H9 (cell line): Measurements from ENCODE around the gene FAM200A. TPM values are rescaled to one million over a fixed set of nuclear protein-coding genes. Genes with fewer than 3 reads are reported as not detected.
A peak's percentile ranks its signal among the peaks of the same experiment; 100 is the strongest.

Experiments used
- DNase-seq: peaks from one replicate; pipeline ENCODE4 v3.0.0-alpha.2; 2017
- H2AFZ ChIP-seq: one replicate; pipeline ENCODE4 v1.6.1; 2013; ENCODE audit warnings: mild to moderate bottlenecking, low read length, control low read depth, moderate library complexity
- H2AK5ac ChIP-seq: 2 replicates; pipeline ENCODE4 v1.6.1; 2013; ENCODE audit warnings: low read length, control low read depth, mixed read lengths; ENCODE audit not compliant: insufficient read length
- H2BK120ac ChIP-seq: one replicate; pipeline ENCODE4 v1.6.1; 2013; ENCODE audit warnings: low read depth, mild to moderate bottlenecking, low read length, control low read depth, inconsistent platforms; ENCODE audit not compliant: poor library complexity, severe bottlenecking
- H2BK12ac ChIP-seq: 2 replicates; pipeline ENCODE4 v1.6.1; 2013; ENCODE audit warnings: low read length, control low read depth, mixed read lengths, low read depth; ENCODE audit not compliant: insufficient read length
- H2BK15ac ChIP-seq: 2 replicates; pipeline ENCODE4 v1.6.1; 2013; ENCODE audit warnings: low read depth, low read length, control low read depth
- H2BK20ac ChIP-seq: one replicate; pipeline ENCODE4 v1.6.1; 2013; ENCODE audit warnings: low read depth, mild to moderate bottlenecking, low read length, control low read depth, inconsistent platforms; ENCODE audit not compliant: poor library complexity, severe bottlenecking
- H2BK5ac ChIP-seq: 2 replicates; pipeline ENCODE4 v1.6.1; 2013; ENCODE audit warnings: low read length, control low read depth, mixed read lengths; ENCODE audit not compliant: insufficient read length
- H3K14ac ChIP-seq: 2 replicates; pipeline ENCODE4 v1.6.1; 2013; ENCODE audit warnings: low read length, control low read depth; ENCODE audit not compliant: insufficient read depth
- H3K18ac ChIP-seq: 2 replicates; pipeline ENCODE4 v1.6.1; 2013; ENCODE audit warnings: low read depth, mild to moderate bottlenecking, mixed read lengths, low read length, control low read depth; ENCODE audit not compliant: insufficient read length
- H3K23ac ChIP-seq: 2 replicates; pipeline ENCODE4 v1.6.1; 2013; ENCODE audit warnings: low read length, control low read depth, mixed read lengths, low read depth; ENCODE audit not compliant: insufficient read length
- H3K23me2 ChIP-seq: 2 replicates; pipeline ENCODE4 v1.6.1; 2013; ENCODE audit warnings: low read depth, mild to moderate bottlenecking, mixed read lengths, low read length, control low read depth; ENCODE audit not compliant: insufficient read length, poor library complexity, severe bottlenecking
- H3K27ac ChIP-seq: 2 replicates; pipeline ENCODE4 v1.5.1; 2013; ENCODE audit warnings: low read length, control low read depth, mixed read lengths, low read depth; ENCODE audit not compliant: insufficient read length
- H3K27me3 ChIP-seq: 2 replicates; pipeline ENCODE4 v1.6.1; 2013; ENCODE audit warnings: low read length, control low read depth, inconsistent platforms; ENCODE audit not compliant: insufficient read depth
- H3K4ac ChIP-seq: 2 replicates; pipeline ENCODE4 v1.6.1; 2013; ENCODE audit warnings: low read depth, mild to moderate bottlenecking, control low read depth, inconsistent platforms, low read length, moderate library complexity
- H3K4me1 ChIP-seq: 2 replicates; pipeline ENCODE4 v1.6.1; 2013; ENCODE audit warnings: low read length, control low read depth, inconsistent platforms; ENCODE audit not compliant: insufficient read depth
- H3K4me2 ChIP-seq: 2 replicates; pipeline ENCODE4 v1.6.1; 2013; ENCODE audit warnings: low read length, control low read depth, mixed read lengths; ENCODE audit not compliant: insufficient read length, insufficient read depth
- H3K56ac ChIP-seq: 2 replicates; pipeline ENCODE4 v1.6.1; 2013; ENCODE audit warnings: low read depth, mild to moderate bottlenecking, mixed read lengths, low read length, control low read depth; ENCODE audit not compliant: insufficient read length
- H3K79me1 ChIP-seq: 2 replicates; pipeline ENCODE4 v1.6.1; 2013; ENCODE audit warnings: low read depth, mild to moderate bottlenecking, moderate library complexity, low read length, control low read depth, inconsistent platforms; ENCODE audit not compliant: insufficient read depth, poor library complexity, severe bottlenecking
- H3K79me2 ChIP-seq: 2 replicates; pipeline ENCODE4 v1.6.1; 2013; ENCODE audit warnings: low read length, control low read depth, inconsistent platforms; ENCODE audit not compliant: insufficient read depth
- H3K9ac ChIP-seq: 2 replicates; pipeline ENCODE4 v1.6.1; 2013; ENCODE audit warnings: low read length, control low read depth, mixed read lengths; ENCODE audit not compliant: insufficient read length; ENCODE audit errors: extremely low read depth
- H3K9me3 ChIP-seq: one replicate; pipeline ENCODE4 v1.6.1; 2013; ENCODE audit warnings: low read depth, low read length, inconsistent platforms; ENCODE audit not compliant: control insufficient read depth
- H3T11ph ChIP-seq: one replicate; pipeline ENCODE4 v1.6.1; 2013; ENCODE audit warnings: mild to moderate bottlenecking, low read length, control low read depth, inconsistent platforms
- H4K20me1 ChIP-seq: one replicate; pipeline ENCODE4 v1.6.1; 2013; ENCODE audit not compliant: control insufficient read depth, insufficient read length, insufficient read depth
- H4K5ac ChIP-seq: 2 replicates; pipeline ENCODE4 v1.6.1; 2013; ENCODE audit warnings: low read depth, mild to moderate bottlenecking, mixed read lengths, low read length, control low read depth; ENCODE audit not compliant: insufficient read length
- H4K8ac ChIP-seq: replicated peaks from 2 replicates; pipeline ENCODE4 v1.6.1; 2013; ENCODE audit warnings: low read length, control low read depth, mixed read lengths, low read depth; ENCODE audit not compliant: insufficient read length
- H4K91ac ChIP-seq: 2 replicates; pipeline ENCODE4 v1.6.1; 2013; ENCODE audit warnings: low read depth, mild to moderate bottlenecking, moderate library complexity, mixed read lengths, low read length, control low read depth; ENCODE audit not compliant: insufficient read length
- H3K27ac Mint-ChIP-seq, 3 experiments: 2 replicates in 2 of 3; 3 replicates in 1 of 3; pipeline ENCODE4 v1.8.0; 2020 to 2021; ENCODE audit warnings: mixed read lengths in 3 of 3, mild to moderate bottlenecking in 1 of 3, moderate library complexity in 1 of 3
- H3K27me3 Mint-ChIP-seq: 2 replicates; pipeline ENCODE4 v1.8.0; 2021; ENCODE audit warnings: low read depth, mild to moderate bottlenecking, moderate library complexity, mixed read lengths
- H3K36me3 Mint-ChIP-seq, 3 experiments: 2 replicates in 2 of 3; 3 replicates in 1 of 3; pipeline ENCODE4 v1.8.0; 2020 to 2021; ENCODE audit warnings: low read depth in 3 of 3, mixed read lengths in 3 of 3; ENCODE audit not compliant: insufficient read depth in 1 of 3
- H3K4me1 Mint-ChIP-seq, 2 experiments: 2 replicates each; pipeline ENCODE4 v1.8.0; 2020; ENCODE audit warnings: mixed read lengths in 2 of 2
- H3K4me3 Mint-ChIP-seq, 2 experiments: 2 replicates in 1 of 2; 3 replicates in 1 of 2; pipeline ENCODE4 v1.8.0; 2020 to 2021; ENCODE audit warnings: mild to moderate bottlenecking in 2 of 2, mixed read lengths in 2 of 2, moderate library complexity in 1 of 2
- H3K9me3 Mint-ChIP-seq, 2 experiments: 2 replicates in 1 of 2; 3 replicates in 1 of 2; pipeline ENCODE4 v1.8.0; 2020; ENCODE audit warnings: mild to moderate bottlenecking in 2 of 2, mixed read lengths in 2 of 2, moderate library complexity in 1 of 2
- CTCF ChIP-seq: fragments of 200-600 bp; sonication (generic); conservative IDR thresholded peaks from 3 replicates; pipeline ENCODE4 v1.8.0; 2021; ENCODE audit warnings: antibody characterized with exemption, mild to moderate bottlenecking
- WGBS: extraction: QIAGEN DNeasy Blood & Tissue Kit; methylation state at CpG from one replicate; pipeline ENCODE4 v1.1.7; 2013; ENCODE audit warnings: missing lambda C conversion rate, low lambda C conversion rate, mixed read lengths; ENCODE audit not compliant: insufficient read length; ENCODE audit errors: extremely low coverage; 5-methylcytosine and 5-hydroxymethylcytosine counted together
- total RNA-seq: library from RNA; stranded (reverse); gene quantifications from 2 replicates; pipeline ENCODE4 v1.2.1, GENCODE V29; 2021

The FAM200A gene
- total RNA-seq, 1 experiment from 2014 or later = 7.8 TPM

GRCh38 chr7:99576251-99576650 lies 24.3 kb upstream of the FAM200A start:
- peaks cover 33 to 40% of the 10 kb centered on the region in 2 experiments for H3K4me1 Mint-ChIP-seq
- no CpG with 5 or more reads among the region's 3 CpGs for whole genome bisulfite sequencing
- H3K23ac ChIP-seq = no peak overlapping the region
- H3K9ac ChIP-seq = no peak overlapping the region
- H4K8ac ChIP-seq = no peak overlapping the region
- no peak overlapping the region for H3K4me3 Mint-ChIP-seq
- no peak overlapping the region for H4K91ac ChIP-seq
- H3K9me3 ChIP-seq = no peaks in the 10 kb centered on the region
- H3K9me3 Mint-ChIP-seq = no peaks in the 10 kb centered on the region
- H3K4me2 ChIP-seq = no peak overlapping the region
- no peak for TF ChIP-seq CTCF
- no peak overlapping the region for H2BK12ac ChIP-seq
- no peak for DNase-seq
- no peak overlapping the region for H3K4ac ChIP-seq
- H3K27me3 ChIP-seq = no peaks in the 10 kb centered on the region
- H3K14ac ChIP-seq = no peak overlapping the region
- no peak overlapping the region for H3K56ac ChIP-seq
- no peak overlapping the region for H4K5ac ChIP-seq
- no peak overlapping the region for H3K27ac ChIP-seq
- peaks cover 22 to 28% (median 27%) of the 10 kb centered on the region in 3 experiments; a peak in 6 of 7 replicates for H3K36me3 Mint-ChIP-seq
- H3K79me1 ChIP-seq = no peaks in the 10 kb centered on the region
- H3T11ph ChIP-seq = no peak overlapping the region
- H2AK5ac ChIP-seq = no peak overlapping the region
- H3K23me2 ChIP-seq = peaks cover 10% of the 10 kb centered on the region
- no peaks in the 10 kb centered on the region for H3K27me3 Mint-ChIP-seq
- no peak overlapping the region for H2BK20ac ChIP-seq
- H3K79me2 ChIP-seq = peaks cover 1% of the 10 kb centered on the region; the same call in 1 of the 2 replicates
- no peaks in the 10 kb centered on the region for H4K20me1 ChIP-seq
- peak overlapping the region in 2 of 3 experiments; percentile 28 to 85; a peak in 4 of 7 replicates for H3K27ac Mint-ChIP-seq
- H3K18ac ChIP-seq = no peak overlapping the region
- no peak overlapping the region for H2BK5ac ChIP-seq
- H3K4me1 ChIP-seq = peaks cover 2% of the 10 kb centered on the region; the same call in 1 of the 2 replicates
- no peak overlapping the region for H2BK15ac ChIP-seq
- H2AFZ ChIP-seq = no peak overlapping the region
- no peak overlapping the region for H2BK120ac ChIP-seq
